ENCODE measurements around the gene OLFM2. TPM values are rescaled to one million over a fixed set of nuclear protein-coding genes. Genes with fewer than 3 reads are reported as not detected.

The OLFM2 gene
- total and polyA plus RNA-seq, 2 experiments from 2014 or later, result 8.9 to 11.6 TPM

GRCh38 chr19:9958379-9958821 lies 22.1 kb upstream of the OLFM2 start:
- in situ Hi-C loops (cut with MboI), result no loop called here
- 0 to 4% methylated on average over 1 of the region's 1 CpG for WGBS, 2 experiments (ENCODE audit: low coverage in 1 of 2, low lambda C conversion rate in 2 of 2, missing lambda C conversion rate in 2 of 2)
- no peaks in the 10 kb centered on the region for H4K20me1 ChIP-seq (ENCODE audit: insufficient read depth)
- H3F3A ChIP-seq (ENCODE audit: insufficient read depth), result peaks cover 20% of the 10 kb centered on the region
- no peaks in the 10 kb centered on the region for H3K9me2 ChIP-seq (ENCODE audit: insufficient read depth)
- peak overlapping the region; percentile 49 for H3K4me2 ChIP-seq (ENCODE audit: unreplicated experiment)
- no peaks in the 10 kb centered on the region for H3K9me3 ChIP-seq (ENCODE audit: low read depth)
- H3K27ac ChIP-seq, result peak overlapping the region; percentile 83
- H3K4me3 ChIP-seq, result no peak overlapping the region
- H2AFZ ChIP-seq, result no peak overlapping the region
- DNase-seq, result peak; percentile 93
- H3K9ac ChIP-seq, result peak overlapping the region; percentile 70
- no peaks in the 10 kb centered on the region for H3K27me3 ChIP-seq (replicated peaks; ENCODE audit: insufficient read depth)
- H3K36me3 ChIP-seq (ENCODE audit: low read depth), result 0 out of 2 replicates have a peak, but pooled peaks cover 4% of the 10 kb centered on the region
- peaks cover 18% of the 10 kb centered on the region for H3K4me1 ChIP-seq (ENCODE audit: insufficient read depth)
- TF ChIP-seq EZH2phosphoT487 (IDR thresholded peaks at IDR 0.05; ENCODE audit: insufficient read depth, low read depth), result no peak
- TF ChIP-seq EZH2 (IDR thresholded peaks at IDR 0.05; ENCODE audit: insufficient read depth, poor library complexity, severe bottlenecking), result no peak
- no peaks in the 10 kb centered on the region for H3K79me2 ChIP-seq (ENCODE audit: insufficient read depth)

DNA sequence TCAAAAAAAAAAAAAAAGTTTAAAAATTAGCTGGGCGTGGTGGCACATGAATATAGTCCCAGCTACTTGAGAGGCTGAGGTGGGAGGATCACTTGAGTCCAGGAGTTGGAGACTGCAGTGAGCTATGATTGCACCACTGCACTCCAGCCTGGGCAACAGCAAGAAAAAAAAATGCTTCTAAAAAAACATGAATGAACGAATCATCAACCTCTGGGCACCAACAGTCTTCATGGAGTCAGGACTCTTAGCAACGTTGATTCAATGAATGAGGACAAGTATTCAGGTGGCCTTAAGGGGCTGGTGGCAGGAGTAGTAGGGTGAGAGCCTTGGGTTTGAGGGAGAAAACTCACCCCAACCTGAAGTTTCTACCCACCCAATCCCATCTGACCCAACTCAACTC lies 20.6 kb upstream of the OLFM2 start:
- no peak overlapping the region for H2AFZ ChIP-seq
- no peak overlapping the region for H3K4me2 ChIP-seq (ENCODE audit: unreplicated experiment)
- H3K4me3 ChIP-seq, result no peak overlapping the region
- no peaks in the 10 kb centered on the region for H4K20me1 ChIP-seq (ENCODE audit: insufficient read depth)
- H3F3A ChIP-seq (ENCODE audit: insufficient read depth), result peaks cover 20% of the 10 kb centered on the region
- H3K9me3 ChIP-seq (ENCODE audit: low read depth), result no peaks in the 10 kb centered on the region
- in situ Hi-C loops (cut with MboI), result no loop called here
- peak; percentile 45 for DNase-seq
- TF ChIP-seq EZH2phosphoT487 (IDR thresholded peaks at IDR 0.05; ENCODE audit: insufficient read depth, low read depth) (no peak), EZH2 (IDR thresholded peaks at IDR 0.05; ENCODE audit: insufficient read depth, poor library complexity, severe bottlenecking) (no peak)
- H3K4me1 ChIP-seq (ENCODE audit: insufficient read depth), result peaks cover 18% of the 10 kb centered on the region
- no peaks in the 10 kb centered on the region for H3K9me2 ChIP-seq (ENCODE audit: insufficient read depth)
- H3K36me3 ChIP-seq (ENCODE audit: low read depth), result 0 out of 2 replicates have a peak, but pooled peaks cover 4% of the 10 kb centered on the region
- 49 to 52% methylated on average over 3 of the region's 3 CpGs for WGBS, 2 experiments (ENCODE audit: low coverage in 1 of 2, low lambda C conversion rate in 2 of 2, missing lambda C conversion rate in 2 of 2)
- H3K27me3 ChIP-seq (replicated peaks; ENCODE audit: insufficient read depth), result no peaks in the 10 kb centered on the region
- no peaks in the 10 kb centered on the region for H3K79me2 ChIP-seq (ENCODE audit: insufficient read depth)
- H3K27ac ChIP-seq, result no peak overlapping the region
- no peak overlapping the region for H3K9ac ChIP-seq

GRCh38 chr19:9953802-9954542 lies 17.7 kb upstream of the OLFM2 start:
- in situ Hi-C loops (cut with MboI), result no loop called here
- TF ChIP-seq EZH2 (IDR thresholded peaks at IDR 0.05; ENCODE audit: insufficient read depth, poor library complexity, severe bottlenecking), result no peak
- TF ChIP-seq EZH2phosphoT487 (IDR thresholded peaks at IDR 0.05; ENCODE audit: insufficient read depth, low read depth), result no peak
- WGBS, 2 experiments (ENCODE audit: low coverage in 1 of 2, low lambda C conversion rate in 2 of 2, missing lambda C conversion rate in 2 of 2), result 81 to 83% methylated on average over 18 of the region's 18 CpGs

GRCh38 chr19:9952276-9952675 lies 16.0 kb upstream of the OLFM2 start:
- Histone ChIP-seq H2AFZ (no peak overlapping the region), H3K79me2 (ENCODE audit: insufficient read depth) (no peaks in the 10 kb centered on the region), H3K9ac (no peak overlapping the region), H3K4me1 (ENCODE audit: insufficient read depth) (peaks cover 10% of the 10 kb centered on the region; the same call in 1 of the 2 replicates), H3K4me2 (ENCODE audit: unreplicated experiment) (no peak overlapping the region), H4K20me1 (ENCODE audit: insufficient read depth) (no peaks in the 10 kb centered on the region), H3F3A (ENCODE audit: insufficient read depth) (0 out of 2 replicates have a peak, but pooled peaks cover 1% of the 10 kb centered on the region), H3K9me3 (ENCODE audit: low read depth) (no peaks in the 10 kb centered on the region), H3K9me2 (ENCODE audit: insufficient read depth) (no peaks in the 10 kb centered on the region), H3K36me3 (ENCODE audit: low read depth) (no peaks in the 10 kb centered on the region), H3K27ac (no peak overlapping the region), H3K27me3 (replicated peaks; ENCODE audit: insufficient read depth) (no peaks in the 10 kb centered on the region), H3K4me3 (no peak overlapping the region)
- TF ChIP-seq EZH2 (IDR thresholded peaks at IDR 0.05; ENCODE audit: insufficient read depth, poor library complexity, severe bottlenecking), result no peak
- no peak for TF ChIP-seq EZH2phosphoT487 (IDR thresholded peaks at IDR 0.05; ENCODE audit: insufficient read depth, low read depth)
- no peak for DNase-seq
- WGBS, 2 experiments (ENCODE audit: low coverage in 1 of 2, low lambda C conversion rate in 2 of 2, missing lambda C conversion rate in 2 of 2), result 84 to 85% methylated on average over 5 of the region's 5 CpGs
- in situ Hi-C loops (cut with MboI), result no loop called here

More at GRCh38 chr19:9953802-9954542, 17.7 kb upstream of the OLFM2 start:
- Histone ChIP-seq H4K20me1 (ENCODE audit: insufficient read depth) (no peaks in the 10 kb centered on the region), H3K79me2 (ENCODE audit: insufficient read depth) (no peaks in the 10 kb centered on the region), H3K9ac (no peak overlapping the region), H3K9me3 (ENCODE audit: low read depth) (no peaks in the 10 kb centered on the region), H3K4me1 (ENCODE audit: insufficient read depth) (peaks cover 17% of the 10 kb centered on the region), H3K4me2 (ENCODE audit: unreplicated experiment) (no peak overlapping the region), H3K4me3 (no peak overlapping the region), H2AFZ (no peak overlapping the region), H3K36me3 (ENCODE audit: low read depth) (no peaks in the 10 kb centered on the region), H3K27ac (no peak overlapping the region), H3K9me2 (ENCODE audit: insufficient read depth) (no peaks in the 10 kb centered on the region), H3K27me3 (replicated peaks; ENCODE audit: insufficient read depth) (no peaks in the 10 kb centered on the region), H3F3A (ENCODE audit: insufficient read depth) (peaks cover 12% of the 10 kb centered on the region)
- DNase-seq, result no peak
